Activated CD8-positive, alpha-beta memory T cell treated with anti-CD3 and anti-CD28 coated beads for 1 hour (primary cell): ENCODE data around the gene CYRIA.

ENCODE experiments used
- DNase-seq, 2 donors: peaks; one replicate each; pipeline ENCODE4 v3.0.0-alpha.2; 2020; ENCODE audit warnings: low read depth in 1 of 2; ENCODE audit errors: extremely low read depth in 1 of 2

CYRIA gene

DNA sequence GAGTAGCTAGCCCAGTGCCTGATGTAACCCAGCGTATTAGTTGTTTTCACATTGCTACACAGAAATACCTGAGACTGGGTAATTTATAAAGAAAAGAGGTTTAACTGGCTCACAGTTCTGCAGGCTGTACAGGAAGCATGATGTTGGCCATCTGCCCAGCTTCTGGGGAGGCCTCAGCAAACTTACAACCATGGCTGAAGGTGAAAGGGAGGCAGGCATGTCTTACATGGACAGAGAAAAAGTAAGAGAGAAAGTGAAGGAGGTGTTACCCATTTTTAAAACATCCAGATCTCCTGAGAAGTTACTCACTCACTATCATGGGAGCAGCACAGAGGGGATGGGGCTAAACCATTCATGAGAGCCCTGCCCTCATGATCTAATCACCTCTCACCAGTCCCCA is 6.1 kb upstream of the CYRIA start:
- DNase-seq: no peak

DNA sequence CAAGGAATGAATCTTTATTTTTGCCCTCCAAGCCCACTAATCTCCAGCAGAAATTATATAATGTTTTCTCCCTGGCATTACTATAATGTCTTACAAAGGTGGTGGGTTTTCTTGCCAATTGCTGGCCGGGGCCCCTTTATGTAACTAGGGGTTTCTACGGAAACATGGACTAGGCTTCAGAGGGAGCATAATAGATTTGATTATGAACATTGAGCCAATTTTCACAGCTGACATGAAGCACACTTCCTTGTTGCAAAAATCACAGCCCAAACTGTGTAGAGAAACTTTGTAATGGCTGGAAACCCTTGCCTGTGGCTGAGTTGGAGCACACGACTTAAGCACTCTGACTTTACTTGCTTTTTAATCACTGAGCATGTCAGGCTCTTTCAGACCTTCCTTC is 3.8 kb upstream of the CYRIA start:
- no peak for DNase-seq

DNA sequence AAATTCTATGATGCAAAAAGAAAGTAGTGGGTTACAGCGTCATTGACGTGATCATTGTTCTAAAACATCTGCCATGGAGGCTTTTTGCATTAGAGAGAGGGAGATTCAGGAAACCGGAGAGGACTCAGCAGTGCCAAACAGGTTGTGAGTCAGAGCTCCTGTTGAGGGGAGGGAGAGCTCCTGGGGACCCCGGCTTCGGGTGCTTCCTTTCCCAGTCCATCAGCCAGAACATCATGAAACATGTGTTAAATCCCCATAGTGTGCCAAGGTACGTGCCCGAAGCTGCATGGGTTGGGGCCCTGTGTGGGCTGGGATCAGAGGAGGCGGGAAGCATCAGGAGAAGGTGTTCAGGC is 791 bp upstream of the CYRIA start:
- DNase-seq: no peak

DNA sequence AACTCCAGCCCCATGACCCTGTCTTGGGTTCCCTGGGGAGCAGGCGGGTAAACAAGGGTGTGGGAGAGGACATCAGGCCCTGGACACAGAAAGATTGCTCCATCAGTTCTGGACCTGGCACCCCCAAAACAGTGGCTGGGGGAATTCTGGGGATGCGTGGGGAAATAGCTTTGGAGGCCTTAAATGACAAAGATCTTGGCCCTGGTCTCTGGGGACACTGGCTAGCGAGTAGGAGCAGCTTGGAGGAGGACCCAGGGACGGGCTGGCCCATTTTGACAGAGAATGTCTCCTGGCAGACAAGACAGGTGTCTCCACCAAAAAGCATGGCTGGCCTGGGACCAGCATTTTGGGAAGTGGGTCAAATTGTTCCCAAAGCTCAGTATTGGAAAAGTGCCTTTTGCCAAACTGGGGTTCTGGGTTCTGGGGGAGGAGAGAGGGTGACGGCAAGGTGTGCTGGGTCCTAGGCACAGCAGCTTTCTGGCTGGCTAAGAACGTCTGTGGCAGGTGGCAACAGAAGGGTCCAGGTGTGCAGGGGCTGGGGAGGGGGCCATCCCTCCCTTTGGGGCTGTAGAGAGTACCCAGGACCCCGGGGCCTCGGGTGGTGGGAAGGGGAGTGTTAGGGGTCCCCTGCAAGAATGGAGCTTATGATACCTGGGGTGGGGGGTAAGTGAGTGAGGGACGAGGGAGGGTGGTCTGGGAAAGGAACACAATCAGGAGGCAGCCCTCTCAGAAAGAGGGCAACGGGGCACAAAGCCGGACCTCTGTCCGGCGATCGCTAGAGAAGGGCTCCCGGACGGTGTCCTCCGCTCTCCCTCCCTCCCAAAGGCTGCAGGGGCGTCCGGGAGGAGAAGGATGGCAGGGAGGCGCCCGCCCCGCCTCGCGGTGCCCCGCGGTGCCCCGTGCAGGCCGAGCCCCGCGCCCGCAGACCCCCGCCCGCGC is 556 bp downstream of the CYRIA start:
- no peak for DNase-seq

DNA sequence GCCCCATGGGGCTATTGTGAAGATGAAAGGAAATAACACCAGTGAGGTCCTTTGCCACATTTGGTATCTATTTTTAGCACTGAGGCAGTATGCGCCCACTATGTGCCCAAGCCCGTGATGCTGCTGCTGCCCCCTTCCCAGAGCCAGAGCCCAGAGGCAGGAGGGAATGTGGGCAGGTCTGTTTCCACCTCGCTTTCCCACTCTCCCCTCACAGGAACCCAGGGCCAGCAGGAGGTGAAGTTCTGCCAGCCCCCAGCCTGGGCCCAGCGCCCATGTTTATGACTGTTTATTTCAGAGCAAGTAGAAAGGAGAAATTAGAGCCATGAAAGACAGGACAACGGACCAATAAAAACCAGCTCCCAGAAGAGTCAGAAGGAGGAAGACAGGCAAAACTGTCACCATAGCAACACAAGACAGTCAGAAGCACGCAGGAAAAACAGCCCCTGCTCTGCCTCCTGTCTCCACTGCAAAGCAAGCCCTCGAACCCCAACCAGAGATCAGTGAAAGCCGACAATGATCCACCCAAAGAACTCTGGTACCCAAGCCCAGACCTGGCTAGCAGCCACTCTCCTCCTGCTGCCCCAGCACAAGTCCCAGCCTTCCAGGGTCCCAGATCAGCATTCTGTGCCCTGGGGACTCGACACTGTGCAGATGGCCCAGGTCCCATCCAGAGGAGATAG is 1.4 kb downstream of the CYRIA start:
- DNase-seq: no peak

DNA sequence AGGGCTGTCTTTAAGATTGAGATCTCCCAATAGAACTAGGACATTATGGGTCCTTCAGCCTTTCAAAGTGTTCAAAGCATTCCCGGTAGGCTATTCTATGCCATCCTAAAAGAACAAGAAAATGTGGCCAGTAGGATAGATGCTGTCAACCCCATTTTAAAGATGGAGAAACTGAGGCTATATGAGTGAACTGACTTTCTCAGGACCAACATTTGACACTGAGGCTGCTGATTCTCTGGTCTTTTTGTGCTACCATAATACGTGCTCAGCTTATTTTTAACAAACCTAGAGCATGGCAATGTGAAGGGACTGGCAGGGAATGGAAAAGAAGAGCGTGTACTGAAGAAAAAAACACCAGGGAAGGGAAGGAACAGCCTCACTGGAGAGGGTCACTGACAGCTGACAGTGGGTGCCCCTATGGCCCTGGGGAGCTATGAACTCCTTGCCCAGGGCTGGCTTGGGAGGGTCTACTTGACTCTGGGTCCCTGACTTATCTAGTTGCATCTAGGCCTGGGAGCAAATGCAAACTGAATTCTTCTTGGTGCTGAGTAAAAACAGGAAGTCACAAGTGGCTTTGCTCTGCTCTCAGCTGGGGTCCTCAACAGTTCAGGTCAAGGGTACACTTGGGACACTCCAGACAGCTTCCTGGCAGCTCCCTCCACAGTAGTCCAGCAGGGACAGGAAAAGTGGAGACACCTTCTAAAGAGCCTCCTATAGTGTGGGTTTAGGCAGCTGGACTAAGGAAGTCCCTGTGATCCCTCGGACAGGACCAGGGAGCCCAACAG is 2.3 kb downstream of the CYRIA start:
- no peak for DNase-seq

DNA sequence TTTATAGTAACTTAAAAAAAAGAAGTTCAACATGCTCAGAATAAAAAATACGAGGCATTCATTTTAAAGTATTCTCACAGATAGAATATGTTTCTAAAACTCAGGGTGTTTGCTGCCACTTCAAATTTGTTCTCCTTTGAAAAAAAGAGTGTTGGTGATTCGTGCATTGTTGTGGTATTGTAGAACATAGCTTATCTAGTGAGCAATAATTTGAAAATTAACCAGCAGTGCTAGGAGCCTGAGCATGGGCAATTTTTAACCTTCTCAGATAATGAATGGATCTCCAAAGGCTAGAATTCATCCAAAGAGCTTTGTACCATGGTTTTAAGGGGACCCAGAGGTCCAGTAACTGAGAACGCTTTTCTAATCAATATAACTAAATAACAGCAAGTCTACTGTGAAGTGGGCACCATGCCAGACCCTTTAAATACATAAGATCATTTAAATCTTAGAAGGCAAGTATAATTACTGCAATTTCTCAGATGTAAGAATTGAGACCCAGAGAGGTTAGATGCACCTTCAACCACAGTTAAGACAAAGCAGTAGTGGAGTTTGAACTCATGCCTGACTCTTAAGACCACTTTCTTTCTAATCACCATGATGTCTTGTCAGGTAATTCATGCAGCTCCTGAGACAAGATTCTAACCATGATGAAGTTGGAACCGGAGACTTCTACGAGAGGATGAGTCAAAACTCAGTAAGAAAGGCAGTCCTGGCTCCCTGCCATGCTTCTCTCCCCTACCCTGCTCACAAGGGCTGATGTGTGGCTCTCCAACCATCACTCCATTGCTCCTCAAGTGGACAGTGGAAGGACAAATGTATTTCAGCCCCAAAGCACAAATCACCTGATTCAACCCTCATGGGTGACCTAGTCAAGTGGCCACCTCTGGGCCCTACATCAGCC is 3.4 kb downstream of the CYRIA start:
- no peak for DNase-seq

DNA sequence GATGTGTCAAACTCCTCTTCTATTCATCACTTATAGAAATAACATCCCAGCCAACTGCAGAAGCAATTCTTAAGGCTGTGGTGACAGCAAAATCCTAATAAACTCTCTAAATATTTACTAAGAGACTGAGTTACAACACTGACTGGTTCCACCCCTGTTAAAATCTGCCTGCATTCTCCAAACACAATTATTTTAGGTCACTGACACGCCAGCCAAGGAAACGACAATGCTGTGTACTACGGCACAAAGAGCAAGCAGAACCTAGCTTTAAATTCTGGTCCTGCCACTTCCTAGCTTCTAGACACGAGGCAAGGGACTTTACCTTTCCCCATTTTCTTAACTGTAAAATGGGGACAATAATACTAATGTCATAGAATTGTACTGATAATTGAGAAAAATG is 4.1 kb downstream of the CYRIA start:
- no peak for DNase-seq

DNA sequence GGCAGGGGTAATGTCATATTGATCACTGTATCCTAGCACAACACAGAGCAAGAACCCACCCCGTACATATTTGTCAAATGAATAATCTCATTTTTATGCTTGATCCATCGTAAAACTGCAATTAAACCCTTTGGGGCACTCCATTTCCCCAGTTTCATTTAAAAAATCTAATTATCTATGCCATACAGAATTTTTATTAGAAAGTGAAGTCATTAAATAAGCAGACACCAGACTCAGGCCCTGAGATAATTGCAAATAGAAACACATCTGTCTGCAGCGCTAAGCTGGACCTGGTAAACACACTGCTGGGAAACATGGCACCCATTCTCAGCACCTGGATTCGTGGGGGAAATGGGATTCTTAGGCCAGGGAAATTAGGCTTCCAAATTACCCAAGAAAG is 5.1 kb downstream of the CYRIA start:
- no peak for DNase-seq

DNA sequence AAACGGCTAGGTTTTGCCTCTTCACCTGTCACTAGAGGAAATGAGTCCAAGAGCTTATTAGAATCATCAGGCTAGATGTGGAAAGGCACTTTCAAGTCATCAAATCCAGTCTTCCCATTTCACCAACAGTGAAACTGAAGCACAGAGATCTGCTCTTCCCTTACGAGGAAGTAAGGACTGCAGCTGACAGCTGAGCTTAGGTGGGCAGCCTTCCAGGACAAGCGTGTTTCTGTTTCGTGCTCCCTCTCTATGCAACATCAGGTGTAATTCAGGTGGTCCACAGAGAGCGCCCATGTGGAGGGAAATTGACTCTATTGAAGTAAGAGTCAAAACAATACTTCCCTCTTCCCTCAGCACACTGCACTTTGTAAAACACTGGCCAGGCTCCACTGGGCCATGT is 5.5 kb downstream of the CYRIA start:
- no peak for DNase-seq

DNA sequence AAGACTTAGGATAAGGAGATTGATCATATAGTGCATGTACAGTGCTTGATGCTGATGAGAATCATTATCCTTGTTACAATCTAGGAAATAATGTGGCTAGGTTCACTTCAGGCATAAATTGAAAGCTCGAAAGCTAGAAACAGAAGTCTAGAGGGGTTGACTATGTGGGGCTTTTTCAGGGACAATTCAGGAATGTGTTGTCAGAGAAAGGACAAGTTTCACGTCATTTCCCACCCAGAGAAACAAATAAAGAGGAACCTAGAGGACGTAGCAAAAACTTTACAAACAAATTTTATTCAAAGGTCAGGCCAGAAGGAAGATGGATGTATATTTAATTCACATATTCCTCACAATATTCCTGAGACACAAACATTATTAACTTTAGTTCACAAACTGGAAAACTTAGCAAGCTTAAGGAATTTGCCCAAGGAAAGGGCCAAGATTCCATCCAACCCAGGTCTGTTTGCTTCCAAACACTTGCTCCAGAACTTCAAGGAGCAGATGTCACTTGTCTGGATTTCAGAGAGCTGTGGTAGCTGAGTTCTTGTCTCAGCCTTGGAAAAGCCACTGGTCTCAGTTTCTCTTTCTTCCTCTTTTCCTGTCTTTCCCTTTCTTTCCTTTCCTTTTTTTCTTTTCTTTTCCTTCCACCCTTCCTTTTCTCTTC is 7.4 kb downstream of the CYRIA start:
- DNase-seq: no peak

DNA sequence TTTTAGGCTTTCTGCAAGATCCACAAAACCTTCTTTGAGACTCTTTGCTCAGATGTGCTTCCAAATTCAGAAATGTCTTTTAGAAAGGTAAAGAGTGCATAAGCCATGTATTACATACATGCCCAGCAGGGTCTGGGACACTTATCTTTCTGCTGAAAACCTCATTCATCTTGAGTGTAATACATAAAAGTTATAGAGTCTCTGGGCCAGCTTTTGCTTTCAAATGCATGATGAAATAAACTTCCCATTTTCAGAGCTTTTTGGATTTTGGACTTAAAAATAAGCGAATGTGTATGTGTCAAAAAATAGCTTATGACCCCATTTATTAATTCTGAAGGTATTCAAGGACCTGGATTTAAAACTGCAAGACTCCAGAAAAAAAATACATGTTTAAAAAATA is 8.0 kb downstream of the CYRIA start:
- DNase-seq: no peak

DNA sequence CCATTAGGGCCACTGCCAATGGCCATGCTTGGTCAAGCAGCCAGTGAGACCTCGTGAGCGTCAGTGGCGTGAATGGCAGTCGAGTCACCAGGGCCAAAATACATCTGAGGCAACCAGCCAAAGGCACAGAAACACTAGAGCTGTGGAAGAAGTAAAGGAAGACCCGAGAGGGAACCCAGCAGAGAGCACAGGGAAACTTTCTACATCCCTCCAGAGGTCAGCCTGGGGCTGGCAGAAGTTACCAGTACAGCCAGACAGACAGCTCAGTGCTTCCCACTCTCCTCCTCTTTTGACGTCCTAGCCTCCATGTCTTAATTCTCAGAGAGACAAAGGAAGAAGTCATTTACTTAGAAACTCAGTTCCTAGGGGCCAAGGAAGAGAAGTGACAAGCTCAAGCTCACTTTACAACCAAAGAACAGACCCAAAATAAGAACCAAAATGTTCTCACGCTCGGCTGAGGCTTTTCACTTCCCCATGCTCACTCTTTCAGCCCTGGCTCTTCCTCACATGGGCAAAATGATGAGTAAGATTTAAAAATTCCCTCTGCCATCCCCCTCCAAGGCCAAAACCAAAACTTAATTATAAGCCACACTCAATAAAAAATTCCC is 8.7 kb downstream of the CYRIA start:
- DNase-seq: no peak

DNA sequence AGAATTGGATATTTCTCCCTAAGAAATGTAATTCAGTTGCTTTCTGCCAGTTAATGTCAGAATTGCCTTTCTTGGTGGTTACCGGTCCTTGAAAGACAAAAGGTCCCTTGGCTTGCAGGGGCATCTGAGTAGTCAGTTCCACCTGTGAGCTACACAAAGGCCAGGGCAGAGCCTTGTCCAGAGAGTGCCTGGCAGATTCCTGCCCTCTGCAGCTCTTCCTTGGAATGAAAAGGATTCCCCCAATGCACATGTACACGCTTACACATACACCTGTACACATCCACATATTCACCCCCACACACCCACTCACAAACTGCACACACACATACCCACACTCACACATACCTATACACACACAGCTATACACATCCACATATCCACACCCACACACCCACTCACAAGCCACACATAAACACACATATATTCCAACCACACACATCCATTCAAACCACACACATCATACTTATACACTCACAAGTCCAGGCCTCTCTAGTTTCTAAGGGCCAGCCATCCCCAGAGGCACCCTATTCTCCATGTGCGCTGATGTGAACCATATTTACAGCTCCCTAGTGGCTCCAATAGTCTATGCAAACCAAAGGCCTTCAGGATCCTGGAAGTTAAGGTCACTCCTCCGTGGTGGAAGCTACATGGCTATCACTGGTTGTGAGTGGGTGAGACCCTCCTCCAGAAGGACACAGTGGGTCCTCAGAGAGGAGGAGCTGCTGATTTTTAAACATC is 9.6 kb downstream of the CYRIA start:
- no peak for DNase-seq

DNA sequence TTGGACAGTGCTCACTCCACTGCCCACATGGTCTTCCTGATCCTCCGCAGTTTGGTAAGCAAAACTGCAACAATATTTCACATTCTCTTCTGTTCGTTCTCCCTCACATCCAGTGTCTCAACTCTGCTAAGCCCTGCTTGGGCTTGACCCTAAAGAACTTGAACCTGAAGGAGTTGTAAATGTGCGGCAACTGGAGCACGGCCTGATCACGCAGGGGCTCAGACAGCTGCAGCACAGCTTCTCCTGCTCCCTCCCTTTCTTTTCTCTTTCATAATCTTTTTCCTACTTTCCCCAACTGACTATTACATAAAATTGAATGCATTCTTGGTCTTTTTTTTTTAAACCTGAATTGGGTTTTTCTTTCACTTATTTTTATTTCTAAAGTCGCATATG is 10.2 kb downstream of the CYRIA start:
- no peak for DNase-seq

DNA sequence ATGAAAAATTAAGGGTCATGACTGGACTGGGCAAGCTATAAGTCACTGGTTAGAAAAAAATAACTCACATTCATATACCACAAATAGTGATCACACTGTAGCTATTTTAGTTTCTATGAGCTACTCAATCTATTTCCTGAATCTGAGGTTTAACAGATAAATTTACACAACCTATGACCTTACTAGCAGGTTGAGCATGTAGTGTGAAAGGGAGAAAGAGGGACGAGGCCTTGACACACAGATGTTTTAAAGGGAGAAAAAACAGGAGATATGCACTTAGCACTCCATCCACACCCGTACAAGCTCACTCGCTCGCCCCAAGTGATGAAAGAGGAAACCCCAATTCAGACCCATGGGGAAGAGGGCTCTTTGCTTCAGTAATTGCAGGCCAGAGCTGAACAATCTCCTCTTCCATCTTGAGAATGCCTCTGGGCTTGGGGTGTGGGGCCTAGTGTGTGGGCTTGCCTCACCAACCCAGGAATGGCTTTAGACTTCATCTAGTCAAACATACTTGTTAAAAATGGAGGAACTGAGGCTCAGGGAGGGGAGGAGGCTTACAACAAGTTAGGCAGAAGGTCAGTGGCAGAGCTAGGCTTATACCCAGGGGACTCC is 10.7 kb downstream of the CYRIA start:
- no peak for DNase-seq

DNA sequence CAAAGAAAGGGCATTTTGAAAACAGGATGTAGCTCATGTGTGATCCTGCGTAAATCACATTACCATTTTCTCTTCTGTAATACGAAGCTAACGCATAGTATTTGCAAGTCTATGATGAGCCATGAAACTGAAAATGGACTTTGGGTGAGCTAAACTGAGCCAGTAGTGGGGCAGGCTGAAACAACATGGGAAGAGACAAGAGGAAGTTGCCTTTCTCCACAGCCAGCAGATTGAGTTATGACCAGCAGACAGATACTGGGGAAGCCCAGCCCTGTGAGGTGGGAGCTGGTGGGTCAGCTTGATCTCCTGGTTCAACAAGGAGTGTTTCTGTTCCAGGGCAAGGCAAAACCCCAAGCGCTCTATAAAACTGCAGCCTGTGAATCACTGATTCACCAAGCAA is 11.8 kb downstream of the CYRIA start:
- no peak for DNase-seq

DNA sequence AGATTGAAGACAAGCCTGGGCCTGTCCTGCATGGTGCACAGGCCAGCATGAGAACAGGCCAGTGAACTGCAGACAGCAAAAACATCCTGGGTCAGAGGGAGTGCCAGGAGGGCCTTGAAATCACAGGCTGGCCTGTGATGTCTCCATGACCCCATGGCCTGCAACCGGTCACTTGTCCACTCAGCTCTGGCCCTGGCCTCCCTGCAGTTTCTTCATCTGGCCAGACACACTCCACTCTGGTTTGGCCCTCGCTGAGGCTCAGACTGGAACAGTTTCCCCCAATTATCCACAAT is 12.6 kb downstream of the CYRIA start:
- DNase-seq: no peak
